ENCODE results near the gene PCGF2. TPM values are rescaled to one million over a fixed set of nuclear protein-coding genes. Genes with fewer than 3 reads are reported as not detected.

Gene PCGF2
- total and polyA plus RNA-seq, 9 of the 15 experiments (the other 6 are each of a cell fraction or from before 2014, with no cell fraction given) = 1.3 to 33.4 (median 7.0) TPM

- FAIRE-seq (no peak), ATAC-seq (no peak), DNase-seq (ENCODE audit: extremely low read depth in 1 of 4, low spot score in 3 of 4) (no peak)
- peak overlapping the region; percentile 90 to 95 for H3K9ac ChIP-seq (ENCODE audit: insufficient read depth in 1 of 2, low read depth in 2 of 2, low read length in 2 of 2)
- peak overlapping the region; percentile 74 for H3K4me3 ChIP-seq
- H3K4me1 ChIP-seq (replicated peaks in 1 of 2; ENCODE audit: control insufficient read depth in 2 of 2, insufficient read depth in 2 of 2, low read length in 2 of 2) = peaks cover 7 to 37% of the 10 kb centered on the region in 2 experiments
- H3K4me2 ChIP-seq (ENCODE audit: insufficient read depth, low read length) = peak overlapping the region; percentile 86
- no peaks in the 10 kb centered on the region for H3K9me3 ChIP-seq (replicated peaks; ENCODE audit: control insufficient read depth, insufficient read depth, low read depth, low read length)
- no peaks in the 10 kb centered on the region for H3K27me3 ChIP-seq (ENCODE audit: control insufficient read depth in 2 of 2, insufficient read depth in 2 of 2, low read length in 2 of 2)
- under 1% methylated on average over 21 of the region's 22 CpGs for WGBS (ENCODE audit: insufficient coverage, low coverage, missing lambda C conversion rate)
- H3K27ac ChIP-seq (ENCODE audit: extremely low read depth, low read depth, low read length) = peak overlapping the region; percentile 87
- H2AFZ ChIP-seq (ENCODE audit: low read depth, low read length) = peak overlapping the region; percentile 69
- BruUV-seq (replicated peaks) = TSS peak; percentile 82
- POLR2A ChIA-PET = interaction anchor here (0.6 to 1.3 kb wide), 3 partner anchors 17 to 398 kb away, joined by 3 to 5 read pairs (median 4); partner anchors contain the start of gene PLXDC1
- no peaks in the 10 kb centered on the region for H3K9me1 ChIP-seq (ENCODE audit: control insufficient read depth, insufficient read depth, low read length)
- in situ Hi-C loops (cut with MboI) (no loop called here), intact Hi-C loops (cut with micrococcal nuclease) (loop anchor here (2.0 to 10.0 kb wide), 5 partner anchors 51 to 402 kb away; partner anchors contain the start of genes PLXDC1 and RPL23)
- peaks cover 62% of the 10 kb centered on the region for H3K79me2 ChIP-seq (ENCODE audit: control insufficient read depth, insufficient read depth, low read length)
- H4K20me1 ChIP-seq (replicated peaks; ENCODE audit: control insufficient read depth, insufficient read depth, low read length) = no peaks in the 10 kb centered on the region
- CTCF ChIA-PET (ENCODE audit: low intra/inter-chr PET ratio) = no interaction called here
- H3K36me3 ChIP-seq (ENCODE audit: control insufficient read depth, insufficient read depth, low read length) = peaks cover 42% of the 10 kb centered on the region
- TF ChIP-seq KLF1 (tag; IDR thresholded peaks at IDR 0.05) = no peak
- TF ChIP-seq RBBP5 (IDR thresholded peaks at IDR 0.05; ENCODE audit: borderline replicate concordance, insufficient read depth, low read length, poor library complexity, severe bottlenecking) = peak; percentile 43
- TF ChIP-seq HMGXB4 (CRISPR knock-in tag; IDR thresholded peaks at IDR 0.05) = 0 out of 2 replicates have a peak, but pooled peaks have one; percentile 66
- no peak for TF ChIP-seq NFE2 (IDR thresholded peaks at IDR 0.05; ENCODE audit: low read depth)
- no peak for TF ChIP-seq XRCC4 (IDR thresholded peaks at IDR 0.05; ENCODE audit: extremely low read depth, insufficient read depth, insufficient read length)
- 0 out of 2 replicates have a peak, but pooled peaks have one; percentile 29 for TF ChIP-seq MIER1 (IDR thresholded peaks at IDR 0.05; ENCODE audit: low read depth)
- no peak for TF ChIP-seq ZNF212 (CRISPR knock-in tag; IDR thresholded peaks at IDR 0.05)
- no peak for TF ChIP-seq RBFOX2 (IDR thresholded peaks at IDR 0.05; ENCODE audit: low read depth, low read length)
These were observed 5.0 kb upstream of the PCGF2 start for GRCh38 chr17:38753071-38753506.

Measured in K562 (cell line).